Measurements from ENCODE around the gene DPH6.

DNA sequence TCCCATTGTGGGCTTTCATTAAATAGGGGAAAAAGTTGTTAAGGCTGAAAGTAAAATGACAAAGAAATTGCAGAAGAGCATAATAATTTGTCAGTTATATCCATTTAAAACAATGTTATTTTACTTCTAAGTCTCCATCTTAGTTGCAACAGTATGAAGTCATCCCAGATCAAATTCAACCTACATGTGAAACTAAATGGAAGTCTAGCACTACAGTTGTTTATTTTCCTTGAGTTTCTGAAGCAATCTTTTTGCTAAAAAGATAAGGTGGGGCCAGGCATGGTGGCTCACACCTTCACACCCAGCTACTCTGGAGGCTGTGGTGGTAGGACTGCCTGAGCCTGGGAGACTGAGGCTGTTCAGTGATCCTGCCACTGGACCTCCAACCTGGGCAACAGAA, 80.2 kb downstream of the DPH6 start:
- TF ChIP-seq POLR2AphosphoS5 (IDR thresholded peaks at IDR 0.05; ENCODE audit: borderline replicate concordance, low read depth, low read length) (no peak), EZH2 (IDR thresholded peaks at IDR 0.05) (no peak), FOXP2 (optimal IDR thresholded peaks at IDR 0.05; ENCODE audit: control extremely low read depth, extremely low read length, insufficient read depth) (no peak)
